SK-N-SH treated with all-trans-retinoic acid at 6 μM for 48 hours (cell line): ENCODE measurements around the gene SRA1.

ENCODE experiments used
- ATAC-seq: fragments of 200-7000 bp; cut with Tn5 transposase; 3 replicates; pipeline ENCODE4 v1.9.1; 2020; ENCODE audit warnings: mild to moderate bottlenecking, moderate library complexity
- ARNTL ChIP-seq: fragments of 450-650 bp; formaldehyde crosslinking; IDR thresholded peaks from 2 replicates; pipeline ENCODE4 v1.5.0; 2020; ENCODE audit warnings: low read depth, mild to moderate bottlenecking, moderate library complexity, borderline replicate concordance
- BACH2 ChIP-seq: fragments of 250-450 bp; sonication (Bioruptor Pico); IDR thresholded peaks from 2 replicates; pipeline ENCODE4 v1.9.0; 2021; ENCODE audit warnings: mild to moderate bottlenecking, borderline replicate concordance
- CREB5 ChIP-seq: fragments of 250-450 bp; sonication (Bioruptor Pico); IDR thresholded peaks from 2 replicates; pipeline ENCODE4 v1.5.1; 2020; ENCODE audit warnings: low read depth, mild to moderate bottlenecking, moderate library complexity
- CSDC2 ChIP-seq: fragments of 250-450 bp; sonication (Bioruptor Pico); IDR thresholded peaks from 2 replicates; pipeline ENCODE4 v1.5.0; 2020; ENCODE audit warnings: mild to moderate bottlenecking, moderate library complexity
- CSRNP3 ChIP-seq: fragments of 250-450 bp; sonication (Bioruptor Pico); IDR thresholded peaks from 2 replicates; pipeline ENCODE4 v1.5.1; 2021; ENCODE audit warnings: mild to moderate bottlenecking, moderate library complexity
- ESRRG ChIP-seq: fragments of 250-450 bp; sonication (Bioruptor Pico); IDR thresholded peaks from 2 replicates; pipeline ENCODE4 v1.6.1; 2021; ENCODE audit warnings: mild to moderate bottlenecking
- GLIS3 ChIP-seq: fragments of 250-450 bp; sonication (Bioruptor Pico); IDR thresholded peaks from 2 replicates; pipeline ENCODE4 v1.5.0; 2020; ENCODE audit warnings: mild to moderate bottlenecking, moderate library complexity
- ISL1 ChIP-seq: fragments of 250-450 bp; sonication (Bioruptor Pico); IDR thresholded peaks from 2 replicates; pipeline ENCODE4 v2.1.2; 2022; ENCODE audit warnings: mild to moderate bottlenecking, moderate library complexity
- OSR1 ChIP-seq: fragments of 250-450 bp; sonication (Bioruptor Pico); IDR thresholded peaks from 2 replicates; pipeline ENCODE4 v1.8.0; 2022; ENCODE audit warnings: moderate library complexity, mild to moderate bottlenecking, inconsistent platforms
- POU6F1 ChIP-seq: fragments of 250-450 bp; sonication (Bioruptor Pico); IDR thresholded peaks from 2 replicates; pipeline ENCODE4 v1.8.0; 2021; ENCODE audit warnings: low read depth, mild to moderate bottlenecking, moderate library complexity, borderline replicate concordance
- PPARA ChIP-seq: fragments of 250-450 bp; sonication (Bioruptor Pico); IDR thresholded peaks from 2 replicates; pipeline ENCODE4 v1.5.0; 2020; ENCODE audit warnings: mild to moderate bottlenecking, borderline replicate concordance
- RARB ChIP-seq: fragments of 250-450 bp; sonication (Bioruptor Pico); IDR thresholded peaks from 2 replicates; pipeline ENCODE4 v1.8.0; 2021; ENCODE audit warnings: mild to moderate bottlenecking, moderate library complexity
- SNAI2 ChIP-seq: fragments of 250-450 bp; sonication (Bioruptor Pico); IDR thresholded peaks from 2 replicates; pipeline ENCODE4 v1.5.0; 2020; ENCODE audit warnings: mild to moderate bottlenecking, moderate library complexity
- TCF4 ChIP-seq: fragments of 250-450 bp; sonication (Bioruptor Pico); IDR thresholded peaks from 2 replicates; pipeline ENCODE4 v1.8.0; 2021; ENCODE audit warnings: mild to moderate bottlenecking, moderate library complexity, borderline replicate concordance
- TOX ChIP-seq: fragments of 250-450 bp; sonication (Bioruptor Pico); IDR thresholded peaks from 2 replicates; pipeline ENCODE4 v1.8.0; 2021; ENCODE audit warnings: mild to moderate bottlenecking, moderate library complexity, borderline replicate concordance
- TSHZ2 ChIP-seq: fragments of 250-450 bp; sonication (Bioruptor Pico); IDR thresholded peaks from 2 replicates; pipeline ENCODE4 v1.5.0; 2020; ENCODE audit warnings: mild to moderate bottlenecking, moderate library complexity
- ZC3H10 ChIP-seq: fragments of 250-450 bp; sonication (Bioruptor Pico); IDR thresholded peaks from 2 replicates; pipeline ENCODE4 v1.5.1; 2021; ENCODE audit warnings: mild to moderate bottlenecking, moderate library complexity
- ZFP3 ChIP-seq: fragments of 250-450 bp; sonication (Bioruptor Pico); IDR thresholded peaks from 2 replicates; pipeline ENCODE4 v1.5.0; 2020; ENCODE audit warnings: mild to moderate bottlenecking, moderate library complexity
- ZFP30 ChIP-seq: fragments of 450-650 bp; formaldehyde crosslinking; IDR thresholded peaks from 2 replicates; pipeline ENCODE4 v1.5.0; 2022; ENCODE audit warnings: mild to moderate bottlenecking, moderate library complexity
- ZNF565 ChIP-seq: fragments of 450-650 bp; formaldehyde crosslinking; conservative IDR thresholded peaks from 2 replicates; pipeline ENCODE4 v1.5.0; 2020; ENCODE audit warnings: low read depth, mild to moderate bottlenecking, moderate library complexity
- ZNF70 ChIP-seq: fragments of 450-650 bp; formaldehyde crosslinking; IDR thresholded peaks from 2 replicates; pipeline ENCODE4 v1.5.0; 2020; ENCODE audit warnings: mild to moderate bottlenecking, moderate library complexity
- ZNF8 ChIP-seq: fragments of 450-650 bp; formaldehyde crosslinking; IDR thresholded peaks from 2 replicates; pipeline ENCODE4 v1.5.0; 2020; ENCODE audit warnings: mild to moderate bottlenecking, moderate library complexity

Gene SRA1

GRCh38 chr5:140561753-140562523 is 4.7 kb upstream of the SRA1 start (continued):
- TF ChIP-seq ESRRG (CRISPR knock-in tag) = no peak
- TF ChIP-seq GLIS3 = no peak
- TF ChIP-seq CREB5 = no peak

- ATAC-seq = no peak
- TF ChIP-seq PPARA (CRISPR knock-in tag) (no peak), TOX (no peak), ZFP3 (CRISPR knock-in tag) (no peak)
These were observed 3.0 kb upstream of the SRA1 start for GRCh38 chr5:140560227-140560626.

GRCh38 chr5:140558542-140558941 is 1.3 kb upstream of the SRA1 start:
- no peak for ATAC-seq
- TF ChIP-seq CSDC2 (CRISPR knock-in tag) (no peak), TSHZ2 (CRISPR knock-in tag) (no peak), BACH2 (CRISPR knock-in tag) (no peak), ZNF70 (CRISPR knock-in tag) (no peak), CREB5 (no peak), TOX (no peak), ZFP30 (no peak), TCF4 (no peak), ISL1 (CRISPR knock-in tag) (no peak), PPARA (CRISPR knock-in tag) (no peak), OSR1 (CRISPR knock-in tag) (no peak), ZC3H10 (no peak), ZNF8 (CRISPR knock-in tag) (no peak), ESRRG (CRISPR knock-in tag) (no peak), ARNTL (CRISPR knock-in tag) (no peak)

GRCh38 chr5:140557965-140558364 is 692 bp upstream of the SRA1 start:
- ATAC-seq = no peak
- TF ChIP-seq BACH2 (CRISPR knock-in tag) = no peak

GRCh38 chr5:140556438-140556837 is 835 bp downstream of the SRA1 start:
- peak; percentile 24 for ATAC-seq
- TF ChIP-seq ZNF70 (CRISPR knock-in tag) (no peak), PPARA (CRISPR knock-in tag) (no peak), CREB5 (no peak), POU6F1 (CRISPR knock-in tag) (no peak), ZFP30 (no peak), RARB (CRISPR knock-in tag) (no peak), ESRRG (CRISPR knock-in tag) (no peak), ZFP3 (CRISPR knock-in tag) (no peak), BACH2 (CRISPR knock-in tag) (no peak), CSRNP3 (CRISPR knock-in tag) (no peak), SNAI2 (CRISPR knock-in tag) (no peak), TCF4 (no peak), OSR1 (CRISPR knock-in tag) (no peak), ZNF565 (CRISPR knock-in tag) (no peak), GLIS3 (no peak), ZC3H10 (no peak)
